ENCODE data around the gene TEAD1.
"Not testable (repeated sequence)": the region's sequence is repeated elsewhere in the genome, so short reads cannot be mapped to it uniquely, and the experiment has no call there.

GRCh38 chr11:12758117-12758516 is 83.9 kb downstream of the TEAD1 start:
- not testable (repeated sequence) for TF ChIP-seq CTCF (conservative IDR thresholded peaks at IDR 0.05; ENCODE audit: low read length); EZH2phosphoT487 (IDR thresholded peaks at IDR 0.05; ENCODE audit: borderline replicate concordance, low read depth, low read length)
